LNCaP clone FGC (cell line): ENCODE measurements around the gene PKLR.

Source experiments
- DNase-seq: peaks from one replicate; pipeline ENCODE4 v3.0.0-alpha.2; 2011; ENCODE audit warnings: low read depth
- H3K4me3 ChIP-seq: 2 replicates; pipeline ENCODE4 v1.5.1; 2011; ENCODE audit warnings: mild to moderate bottlenecking, low read depth, low read length, control low read depth
- TF ChIP-seq, protein P1 (sequence below): IDR thresholded peaks from 2 replicates; pipeline ENCODE4 v1.5.1; 2012; ENCODE audit warnings: mild to moderate bottlenecking; ENCODE audit not compliant: control insufficient read depth, insufficient read depth; ENCODE audit errors: extremely low read depth

PKLR gene

DNA sequence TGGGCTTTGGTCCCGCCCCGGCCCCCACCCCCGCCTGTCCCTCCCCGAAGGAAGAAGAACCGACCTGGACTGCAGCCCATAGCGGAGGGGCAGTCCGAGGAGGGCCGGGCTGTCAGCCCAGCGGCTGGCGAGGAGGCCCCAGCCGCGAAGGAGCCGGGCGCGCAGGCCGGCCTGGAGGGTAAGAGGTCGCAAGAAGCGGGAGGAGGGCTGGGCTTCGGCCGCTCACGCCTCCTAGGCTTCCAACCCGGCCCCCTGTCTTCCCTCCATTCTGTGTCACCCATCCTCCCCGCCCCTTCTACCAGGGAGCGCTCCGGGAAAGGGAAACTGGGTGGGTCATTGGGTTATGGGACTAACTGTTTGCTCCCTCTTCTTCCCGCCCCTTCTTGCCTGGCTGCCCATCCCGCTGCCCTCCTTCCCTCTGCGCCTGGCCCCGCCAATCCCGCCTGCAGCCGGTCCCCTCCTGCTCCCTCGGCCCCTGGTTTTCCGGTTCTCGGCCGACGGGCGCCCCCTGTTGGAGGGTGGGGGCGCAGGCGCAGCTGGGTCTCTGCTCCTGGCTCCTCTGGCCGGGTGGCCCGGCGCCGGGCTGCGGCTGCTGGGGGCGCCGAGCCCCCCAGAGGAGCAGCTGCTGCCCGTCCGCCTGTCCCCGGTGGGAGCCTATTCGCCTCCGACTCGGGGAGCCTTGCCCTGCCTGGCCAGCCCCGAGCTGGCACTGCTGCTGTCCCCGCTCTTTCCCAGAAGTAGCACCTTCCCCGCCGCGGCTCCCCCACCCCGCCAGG, 21.9 kb upstream of the PKLR start:
- TF ChIP-seq, protein P1, sequence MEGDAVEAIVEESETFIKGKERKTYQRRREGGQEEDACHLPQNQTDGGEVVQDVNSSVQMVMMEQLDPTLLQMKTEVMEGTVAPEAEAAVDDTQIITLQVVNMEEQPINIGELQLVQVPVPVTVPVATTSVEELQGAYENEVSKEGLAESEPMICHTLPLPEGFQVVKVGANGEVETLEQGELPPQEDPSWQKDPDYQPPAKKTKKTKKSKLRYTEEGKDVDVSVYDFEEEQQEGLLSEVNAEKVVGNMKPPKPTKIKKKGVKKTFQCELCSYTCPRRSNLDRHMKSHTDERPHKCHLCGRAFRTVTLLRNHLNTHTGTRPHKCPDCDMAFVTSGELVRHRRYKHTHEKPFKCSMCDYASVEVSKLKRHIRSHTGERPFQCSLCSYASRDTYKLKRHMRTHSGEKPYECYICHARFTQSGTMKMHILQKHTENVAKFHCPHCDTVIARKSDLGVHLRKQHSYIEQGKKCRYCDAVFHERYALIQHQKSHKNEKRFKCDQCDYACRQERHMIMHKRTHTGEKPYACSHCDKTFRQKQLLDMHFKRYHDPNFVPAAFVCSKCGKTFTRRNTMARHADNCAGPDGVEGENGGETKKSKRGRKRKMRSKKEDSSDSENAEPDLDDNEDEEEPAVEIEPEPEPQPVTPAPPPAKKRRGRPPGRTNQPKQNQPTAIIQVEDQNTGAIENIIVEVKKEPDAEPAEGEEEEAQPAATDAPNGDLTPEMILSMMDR, result peak; percentile 94
- H3K4me3 ChIP-seq, result peak overlapping the region; percentile 95
- DNase-seq, result no peak

DNA sequence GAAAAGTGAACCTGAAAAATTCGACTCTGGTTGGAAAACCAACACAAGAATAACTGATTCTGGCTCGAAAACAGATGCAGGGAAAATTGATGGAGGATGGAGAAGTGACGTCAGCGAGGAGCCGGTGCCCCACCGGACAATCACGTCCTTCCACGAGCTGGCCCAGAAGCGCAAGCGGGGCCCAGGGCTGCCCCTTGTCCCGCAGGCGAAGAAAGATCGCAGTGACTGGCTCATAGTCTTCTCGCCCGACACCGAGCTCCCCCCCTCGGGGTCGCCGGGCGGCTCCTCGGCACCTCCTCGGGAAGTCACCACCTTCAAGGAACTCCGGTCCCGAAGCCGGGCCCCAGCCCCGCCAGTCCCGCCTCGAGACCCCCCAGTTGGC, 21.3 kb upstream of the PKLR start:
- no peak for DNase-seq
- peak overlapping the region; percentile 95; the same call in 1 of the 2 replicates for H3K4me3 ChIP-seq
- TF ChIP-seq, protein P1, result no peak

DNA sequence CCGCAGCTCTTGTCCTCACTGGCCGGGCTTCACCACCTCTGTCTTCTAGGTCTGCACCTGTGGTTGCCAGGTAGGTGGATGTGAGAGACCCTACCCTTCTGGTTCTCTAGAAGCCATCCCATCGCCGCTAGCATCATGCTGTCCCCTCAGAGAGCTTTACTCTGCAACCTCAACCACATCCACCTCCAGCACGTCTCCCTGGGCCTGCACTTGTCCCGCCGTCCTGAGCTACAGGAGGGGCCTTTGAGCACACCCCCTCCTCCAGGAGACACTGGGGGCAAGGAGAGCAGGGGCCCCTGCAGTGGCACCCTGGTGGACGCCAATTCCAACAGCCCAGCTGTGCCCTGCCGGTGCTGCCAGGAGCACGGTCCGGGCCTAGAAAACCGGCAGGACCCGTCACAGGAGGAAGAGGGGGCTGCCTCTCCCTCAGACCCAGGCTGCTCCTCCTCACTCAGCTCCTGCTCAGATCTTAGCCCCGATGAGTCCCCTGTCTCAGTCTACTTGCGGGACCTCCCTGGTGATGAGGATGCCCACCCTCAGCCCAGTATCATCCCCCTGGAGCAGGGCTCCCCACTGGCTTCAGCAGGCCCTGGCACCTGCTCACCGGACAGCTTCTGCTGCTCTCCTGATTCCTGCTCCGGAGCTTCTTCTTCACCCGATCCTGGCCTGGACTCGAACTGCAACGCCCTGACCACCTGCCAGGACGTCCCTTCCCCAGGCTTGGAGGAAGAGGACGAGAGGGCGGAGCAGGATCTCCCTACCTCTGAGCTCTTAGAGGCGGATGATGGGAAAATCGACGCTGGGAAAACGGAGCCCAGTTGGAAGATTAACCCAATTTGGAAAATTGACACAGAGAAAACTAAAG, 20.6 kb upstream of the PKLR start:
- no peak for DNase-seq
- TF ChIP-seq, protein P1, result no peak
- H3K4me3 ChIP-seq, result no peak overlapping the region

DNA sequence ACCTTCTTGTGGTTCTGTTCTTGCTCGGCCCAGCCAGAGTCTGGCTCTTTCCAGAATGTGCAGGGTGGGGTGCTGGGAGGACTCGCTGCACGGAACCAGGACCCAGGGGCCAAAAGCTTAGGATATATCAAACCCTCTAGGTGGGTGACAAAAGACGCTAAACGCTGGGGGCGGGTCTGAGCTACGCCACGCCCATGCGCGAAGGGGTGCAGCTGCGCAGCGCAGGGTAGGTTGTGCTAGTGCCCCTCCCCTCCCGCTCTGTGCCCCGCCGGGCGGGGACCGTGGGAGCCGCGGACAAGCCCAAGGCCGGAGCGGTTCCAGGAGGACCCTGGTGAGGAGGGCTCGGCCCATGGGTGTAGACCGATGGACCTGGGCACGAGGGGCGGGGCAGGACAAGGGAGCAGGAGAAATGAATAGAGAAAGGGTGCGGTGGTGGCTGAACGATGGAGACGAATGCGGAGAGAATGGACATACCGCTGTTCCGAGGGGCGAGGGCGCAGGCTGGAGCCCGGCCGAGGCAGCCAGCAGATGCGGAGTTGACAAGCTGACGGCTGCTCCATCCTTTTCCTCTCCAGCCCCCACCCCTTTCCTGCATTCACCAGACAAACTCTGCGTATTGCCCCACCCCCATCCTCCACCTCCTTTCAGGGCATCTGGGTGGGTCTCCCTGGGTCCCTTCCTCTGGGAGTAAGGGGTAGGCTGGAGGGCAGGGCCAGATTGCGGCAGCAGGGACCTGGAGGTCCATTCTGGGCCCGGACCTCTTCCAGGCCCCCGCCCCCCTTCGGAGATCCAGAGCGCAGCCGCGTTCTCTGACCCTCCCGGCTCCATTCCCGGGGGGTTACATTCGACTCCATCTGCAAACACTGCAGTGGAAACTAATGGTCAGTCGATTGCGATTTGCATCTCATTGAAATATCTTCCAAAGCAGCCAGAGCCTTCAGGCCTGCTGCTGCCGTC, 19.7 kb upstream of the PKLR start, which contains the start of gene RUSC1:
TSS of gene RUSC1 (plus strand) at position 234 of the 957 bp plus-strand sequence. CDS start 880 bp downstream, outside the sequence.
- no peak for DNase-seq
- H3K4me3 ChIP-seq, result no peak within 1 kb of the TSS
- TF ChIP-seq, protein P1, result no peak

DNA sequence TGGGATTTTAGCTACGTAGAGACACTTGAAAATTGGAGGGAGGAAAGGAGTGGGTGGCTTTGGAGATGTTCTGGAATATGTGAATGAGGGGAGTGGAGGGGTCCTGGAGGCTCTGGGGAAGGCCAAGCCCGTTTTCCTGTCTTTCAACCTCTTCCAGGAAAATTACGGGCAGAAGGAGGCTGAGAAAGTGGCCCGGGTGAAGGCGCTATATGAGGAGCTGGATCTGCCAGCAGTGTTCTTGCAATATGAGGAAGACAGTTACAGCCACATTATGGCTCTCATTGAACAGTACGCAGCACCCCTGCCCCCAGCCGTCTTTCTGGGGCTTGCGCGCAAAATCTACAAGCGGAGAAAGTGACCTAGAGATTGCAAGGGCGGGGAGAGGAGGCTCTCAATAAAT, 19.0 kb upstream of the PKLR start:
- DNase-seq, result no peak
- TF ChIP-seq, protein P1, result no peak
- H3K4me3 ChIP-seq, result no peak overlapping the region

DNA sequence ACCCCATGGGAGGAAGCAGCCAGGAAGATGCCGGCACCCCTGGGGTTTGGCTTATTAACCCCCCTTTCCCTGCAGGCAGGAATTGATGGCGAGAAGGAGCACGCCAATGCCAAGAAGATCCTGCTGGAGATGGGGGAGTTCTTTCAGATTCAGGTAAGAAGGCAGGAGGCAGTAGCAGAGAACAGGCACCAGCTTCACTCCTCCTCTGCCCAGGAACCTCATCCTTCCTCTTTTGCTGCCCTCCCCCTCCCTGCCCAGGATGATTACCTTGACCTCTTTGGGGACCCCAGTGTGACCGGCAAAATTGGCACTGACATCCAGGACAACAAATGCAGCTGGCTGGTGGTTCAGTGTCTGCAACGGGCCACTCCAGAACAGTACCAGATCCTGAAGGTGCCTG, 18.3 kb upstream of the PKLR start:
- no peak for DNase-seq
- H3K4me3 ChIP-seq, result no peak overlapping the region
- TF ChIP-seq, protein P1, result no peak
